Globus pallidus (tissue), 1 donor: ENCODE measurements around the gene ZG16.
"Not testable (repeated sequence)": the region's sequence is repeated elsewhere in the genome, so short reads cannot be mapped to it uniquely, and the experiment has no call there.

Experiments
- DNase-seq: peaks from one replicate; pipeline ENCODE4 v3.0.0-alpha.2; 2015; ENCODE audit warnings: low spot score

Gene ZG16

GRCh38 chr16:29748760-29749149, 29.3 kb upstream of the ZG16 start:
- not testable (repeated sequence) for DNase-seq

DNA sequence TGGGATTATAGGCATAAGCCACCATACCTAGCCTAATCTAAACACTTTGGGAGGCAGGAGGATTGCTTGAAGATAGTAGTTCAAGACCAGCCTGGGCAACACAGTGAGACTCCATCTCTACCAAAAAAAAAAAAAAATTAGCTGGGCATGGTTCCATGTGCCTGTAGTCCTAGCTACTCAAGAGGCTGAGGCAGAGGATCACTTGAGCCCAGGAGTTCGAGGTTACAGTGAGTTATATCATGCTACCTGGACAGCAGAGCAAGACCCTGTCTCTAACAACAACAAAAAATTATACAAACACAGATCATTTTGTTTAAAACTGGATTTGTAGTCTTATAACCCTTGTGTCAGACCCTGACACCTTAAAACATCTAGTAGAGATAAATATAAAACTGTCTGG, 24.5 kb upstream of the ZG16 start:
- no peak for DNase-seq

DNA sequence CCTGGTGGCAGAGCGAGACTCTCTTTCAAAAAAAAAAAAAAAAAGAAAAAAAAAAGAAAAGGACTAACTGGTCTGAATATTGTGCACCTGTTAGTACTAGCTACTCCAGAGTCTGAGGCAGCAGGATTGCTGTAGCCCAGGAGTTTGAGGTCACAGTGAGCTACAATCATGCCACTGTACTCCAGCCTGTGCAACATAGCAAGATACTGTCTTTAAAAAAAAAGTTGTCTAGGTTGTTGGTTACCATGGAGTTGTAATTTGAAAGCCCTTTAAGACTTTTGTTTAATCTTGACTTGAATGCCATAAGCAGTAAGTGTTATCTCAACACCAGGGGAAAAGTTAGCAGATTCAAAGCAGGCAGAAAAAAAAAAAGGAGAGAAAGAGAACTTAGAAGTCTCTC, 21.4 kb upstream of the ZG16 start:
- no peak for DNase-seq

DNA sequence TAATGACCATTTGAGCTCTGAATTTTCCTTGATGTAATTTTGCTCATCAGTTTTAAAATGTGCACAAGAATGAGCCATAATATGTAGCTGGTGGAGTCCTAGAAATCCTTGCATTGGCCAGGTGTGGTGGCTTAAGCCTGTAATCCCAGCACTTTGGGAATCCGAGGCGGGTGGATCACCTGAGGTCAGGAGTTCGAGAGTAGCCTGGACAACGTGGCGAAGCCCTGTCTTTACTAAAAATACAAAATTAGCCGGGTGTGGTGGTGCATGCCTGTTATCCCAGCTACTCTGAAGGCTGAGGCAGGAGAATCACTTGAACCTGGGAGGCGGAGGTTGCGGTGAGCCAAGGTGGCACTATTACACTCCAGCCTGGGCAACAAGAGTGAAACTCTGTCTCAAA, 21.0 kb upstream of the ZG16 start:
- not testable (repeated sequence) for DNase-seq

DNA sequence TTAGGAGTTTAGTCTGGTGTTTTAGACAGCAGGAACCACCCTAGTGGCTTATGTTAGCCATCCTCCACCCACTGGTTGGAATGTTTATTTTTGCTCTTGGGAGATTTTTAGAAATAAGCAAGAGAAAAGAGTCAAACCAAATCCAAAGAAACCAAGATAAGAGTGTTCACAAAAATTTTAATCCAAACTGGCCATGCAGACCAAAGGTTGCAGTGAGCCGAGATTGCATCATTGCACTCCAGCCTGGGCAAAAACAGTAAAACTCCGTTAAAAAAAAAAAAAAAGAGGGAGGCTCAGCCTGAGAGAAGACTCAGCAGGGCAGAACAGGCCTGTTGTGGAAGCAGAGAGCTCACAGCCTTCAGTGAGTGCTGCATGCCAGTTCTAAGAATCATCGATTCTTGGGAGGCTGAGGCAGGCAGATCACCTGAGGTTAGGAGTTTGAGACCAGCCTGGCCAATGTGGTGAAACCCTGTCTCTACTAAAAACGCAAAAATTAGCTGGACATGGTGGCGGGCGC, 20.0 kb upstream of the ZG16 start:
- no peak for DNase-seq

DNA sequence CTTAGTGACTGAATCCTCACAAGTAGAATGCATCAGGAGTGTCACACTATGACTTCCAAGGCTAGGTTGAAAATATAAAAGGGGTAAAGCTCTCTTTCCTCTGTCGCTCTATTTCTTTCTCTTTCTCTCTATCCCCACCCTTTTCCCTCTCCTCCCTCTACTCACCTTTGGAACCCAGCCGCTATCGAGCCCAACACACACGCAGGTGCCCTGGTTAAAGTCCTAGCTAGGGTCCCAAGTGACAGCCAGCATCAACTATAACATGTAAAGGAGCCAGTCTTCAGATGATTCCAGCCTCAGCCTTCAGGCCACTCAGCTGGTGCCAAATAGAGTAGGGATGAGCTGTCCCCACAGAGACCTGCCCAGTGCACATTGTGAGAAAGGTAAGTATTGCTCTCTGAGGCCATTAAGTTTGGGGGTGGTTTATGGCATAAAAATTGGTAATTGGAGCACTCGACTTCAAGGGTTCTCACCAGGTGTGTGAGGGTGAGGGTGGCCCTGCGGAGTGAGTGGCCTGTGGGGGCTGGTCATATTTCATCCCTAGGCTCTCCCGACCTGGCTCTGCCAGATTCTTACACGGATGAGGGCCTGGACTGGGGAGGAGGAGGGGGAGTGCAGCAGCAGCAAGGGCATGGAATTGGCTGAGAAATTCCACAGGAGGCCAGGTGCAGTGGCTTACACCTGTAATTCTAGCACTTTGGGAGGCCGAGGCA, 17.3 kb upstream of the ZG16 start:
- no peak for DNase-seq

DNA sequence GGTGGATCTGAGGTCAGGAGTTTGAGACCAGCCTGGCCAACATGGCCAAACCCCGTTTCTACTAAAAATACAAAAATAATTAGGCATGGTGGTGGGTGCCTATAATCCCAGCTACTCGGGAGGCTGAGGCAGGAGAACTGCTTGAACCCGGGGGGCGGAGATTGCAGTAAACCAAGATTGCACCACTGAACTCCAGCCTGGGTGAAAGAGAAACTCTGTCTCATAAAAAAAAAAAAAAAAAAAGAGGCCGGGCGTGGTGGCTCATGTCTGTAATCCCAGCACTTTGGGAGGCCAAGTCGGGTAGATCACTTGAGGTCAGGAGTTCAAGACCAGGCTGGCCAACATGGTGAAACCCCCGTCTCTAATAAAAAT, 16.8 kb upstream of the ZG16 start:
- DNase-seq, result not testable (repeated sequence)

DNA sequence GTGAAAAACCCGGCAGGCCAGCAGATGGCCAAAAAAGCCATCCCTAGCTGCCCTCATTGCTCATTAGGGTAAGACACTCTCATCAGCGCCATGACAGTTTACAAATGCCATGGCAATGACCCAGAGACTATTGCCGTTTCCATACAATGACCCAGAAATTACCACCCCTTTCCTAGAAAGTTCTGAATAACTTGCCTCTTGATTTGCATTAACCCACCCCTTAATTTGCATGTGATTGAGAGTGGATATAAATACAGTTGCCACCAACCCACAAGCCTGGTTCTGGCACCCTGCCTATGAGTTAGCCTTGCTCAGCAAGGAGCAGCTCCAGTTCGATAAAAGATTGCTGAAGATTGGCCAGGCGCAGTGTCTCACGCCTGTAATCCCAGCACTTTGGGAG, 16.2 kb upstream of the ZG16 start:
- DNase-seq, result no peak

DNA sequence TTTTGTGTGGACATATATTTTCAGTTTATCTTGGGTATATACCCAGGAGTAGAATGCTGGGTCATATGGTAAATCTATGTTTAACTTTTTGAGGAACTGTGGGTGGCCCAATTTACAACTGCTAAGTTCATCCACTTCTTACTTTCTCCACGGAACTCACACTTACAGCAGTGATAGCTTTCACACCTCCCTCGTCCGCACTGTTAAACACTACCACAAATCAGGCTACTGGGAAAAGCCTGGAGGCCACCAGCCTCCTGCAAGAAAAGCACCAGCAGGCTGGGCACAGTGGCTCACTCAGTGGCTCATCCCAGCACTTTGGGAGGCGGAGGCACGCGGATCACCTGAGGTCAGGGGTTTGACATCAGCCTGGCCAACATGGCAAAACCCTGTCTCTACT, 14.7 kb upstream of the ZG16 start:
- DNase-seq, result no peak

- DNase-seq, result no peak
Measured at GRCh38 chr16:29765167-29766032, 12.7 kb upstream of the ZG16 start.

- DNase-seq, result no peak
Measured at GRCh38 chr16:29766571-29766970, 11.5 kb upstream of the ZG16 start.

DNA sequence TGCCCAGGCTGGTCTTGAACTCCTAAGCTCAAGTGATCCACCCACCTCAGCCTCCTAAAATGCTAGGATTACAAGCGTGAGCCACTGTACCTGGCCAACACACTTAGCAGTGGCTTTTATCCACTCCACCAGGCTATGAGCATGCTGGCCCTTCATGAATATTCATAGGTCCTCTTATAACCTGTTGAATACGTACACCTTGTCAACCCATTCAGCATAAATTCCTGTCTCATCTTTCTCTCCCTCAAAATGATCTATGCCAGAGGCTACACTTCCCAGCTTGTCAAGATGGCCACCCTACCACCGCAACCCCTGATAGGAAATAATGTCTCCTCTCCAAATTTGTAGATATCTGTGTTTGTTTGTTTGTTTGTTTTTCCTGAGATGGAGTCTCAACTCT, 11.0 kb upstream of the ZG16 start:
- no peak for DNase-seq

GRCh38 chr16:29769507-29769906, 8.5 kb upstream of the ZG16 start:
- no peak for DNase-seq

- DNase-seq, result no peak
Measured at GRCh38 chr16:29770250-29770929, 7.7 kb upstream of the ZG16 start.

GRCh38 chr16:29772330-29772729, 5.7 kb upstream of the ZG16 start:
- not testable (repeated sequence) for DNase-seq

DNA sequence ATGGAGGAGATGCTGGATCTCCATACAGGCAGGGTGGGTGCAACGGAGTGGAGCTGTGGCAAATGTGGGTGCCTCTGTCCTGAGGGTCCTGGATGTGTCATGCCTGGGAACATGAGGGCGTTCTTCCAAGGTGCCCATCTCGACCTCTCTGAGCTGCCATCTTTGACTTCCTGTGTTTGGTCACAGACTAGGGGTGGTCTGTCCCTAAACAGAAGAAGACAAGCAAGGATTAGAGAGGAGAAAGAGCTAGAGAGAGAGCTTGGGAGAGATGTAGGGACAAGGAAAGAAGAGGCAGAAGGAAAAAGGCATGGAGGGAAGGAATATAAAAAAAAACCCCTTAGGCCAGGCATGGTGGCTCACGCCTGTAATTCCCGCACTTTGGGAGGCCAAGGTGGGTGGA, 3.3 kb upstream of the ZG16 start:
- DNase-seq, result no peak

GRCh38 chr16:29775742-29776408, 2.2 kb upstream of the ZG16 start:
- no peak for DNase-seq

GRCh38 chr16:29779474-29779873, 1.4 kb downstream of the ZG16 start:
- DNase-seq, result no peak

DNA sequence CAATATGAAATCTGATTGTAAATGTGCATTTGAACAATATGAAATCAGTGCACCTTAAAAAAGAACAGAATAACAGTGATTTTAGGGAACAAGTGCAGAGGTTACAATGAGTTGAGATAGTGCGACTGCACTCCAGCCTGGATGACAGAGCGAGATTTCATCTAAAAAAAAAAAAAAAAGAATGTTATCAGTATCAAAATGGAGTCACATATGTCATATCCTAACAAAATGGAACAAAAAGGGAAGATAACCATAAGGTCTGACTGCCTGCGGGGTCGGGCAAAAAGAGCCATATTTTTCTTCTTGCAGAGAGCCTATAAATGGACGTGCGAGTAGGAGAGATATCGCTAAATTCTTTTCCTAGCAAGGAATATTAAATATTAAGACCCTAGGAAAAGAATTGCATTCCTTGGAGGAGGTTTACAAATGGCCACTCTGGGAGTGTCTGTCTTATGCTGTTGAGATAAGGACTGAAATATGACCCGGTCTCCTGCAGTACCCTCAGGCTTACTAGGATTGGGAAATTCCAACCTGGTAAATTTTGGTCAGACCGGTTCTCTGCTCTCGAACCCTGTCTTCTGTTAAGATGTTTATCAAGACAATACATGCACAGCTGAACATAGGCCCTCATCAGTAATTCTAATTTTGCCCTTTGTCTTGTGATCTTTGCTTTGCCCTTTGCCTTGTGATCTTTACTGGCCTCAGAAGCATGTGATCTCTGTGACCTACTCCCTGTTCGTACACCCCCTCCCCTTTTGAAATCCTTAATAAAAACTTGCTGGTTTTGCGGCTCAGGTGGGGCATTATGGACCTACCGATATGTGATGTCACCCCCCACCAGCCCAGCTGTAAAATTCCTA, 5.3 kb downstream of the ZG16 start:
- not testable (repeated sequence) for DNase-seq

- DNase-seq, result no peak
Measured at GRCh38 chr16:29784157-29784556, 6.1 kb downstream of the ZG16 start.

DNA sequence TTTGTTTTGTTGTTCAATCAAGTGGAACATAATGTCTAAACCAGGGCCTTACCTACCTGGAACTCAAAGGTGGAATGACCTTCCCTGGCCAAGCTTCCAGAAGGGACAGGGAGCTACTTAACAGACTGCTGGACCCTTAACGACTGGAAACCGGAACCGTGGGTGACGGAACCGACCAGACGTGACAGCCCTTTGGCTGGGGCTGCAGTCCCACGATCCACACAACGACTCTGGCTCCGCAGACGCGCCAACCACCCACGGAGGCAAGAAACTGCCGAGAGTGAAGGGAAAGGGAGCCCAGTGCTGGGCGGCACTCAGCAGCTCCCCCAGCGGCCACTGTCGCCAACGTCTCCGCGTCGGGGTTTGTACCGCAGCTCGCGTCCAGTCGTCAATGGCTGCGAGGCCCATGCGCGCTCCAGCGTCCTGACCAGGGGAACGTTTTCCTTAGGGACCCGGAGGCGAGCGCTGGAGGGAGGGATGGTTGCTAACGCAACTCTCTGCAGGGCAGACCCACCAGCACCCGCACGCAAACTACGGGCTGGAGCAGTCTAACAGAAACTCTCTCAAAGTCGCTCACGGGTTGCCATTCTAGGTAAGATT, 6.9 kb downstream of the ZG16 start:
- no peak for DNase-seq
